Vagina (tissue), 2 donors: ENCODE measurements around the gene PAPOLB. TPM values are rescaled to one million over a fixed set of nuclear protein-coding genes. Genes with fewer than 3 reads are reported as not detected.

ENCODE experiments used
- DNase-seq, 2 donors: peaks; one replicate each; pipeline ENCODE4 v3.0.0-alpha.2; 2017; ENCODE audit errors: extremely low spot score in 2 of 2
- H3K27ac ChIP-seq: fragments of 200-600 bp; sonication (generic); one replicate; pipeline ENCODE4 v1.5.1; 2019
- H3K27me3 ChIP-seq: fragments of 200-600 bp; sonication (generic); one replicate; pipeline ENCODE4 v1.5.1; 2019
- H3K36me3 ChIP-seq, 2 donors: fragments of 200-600 bp; sonication (generic); one replicate each; pipeline ENCODE4 v1.5.1; 2017 to 2019
- H3K4me1 ChIP-seq: fragments of 200-600 bp; sonication (generic); one replicate; pipeline ENCODE4 v1.5.1; 2019
- H3K4me3 ChIP-seq, 2 donors: fragments of 200-600 bp; sonication (generic); 1 replicate in 1 of 2; 2 replicates in 1 of 2; pipeline ENCODE4 v1.5.1; 2016 to 2019
- H3K9me3 ChIP-seq: fragments of 200-600 bp; sonication (generic); one replicate; pipeline ENCODE4 v1.5.1; 2019
- POLR2A ChIP-seq, 2 donors: fragments of 450-650 bp; IDR thresholded peaks; one replicate each; pipeline ENCODE4 v1.6.1; 2017; ENCODE audit warnings: antibody characterized with exemption in 2 of 2, mild to moderate bottlenecking in 2 of 2, moderate library complexity in 2 of 2
- POLR2AphosphoS5 ChIP-seq, 2 donors: sonication (generic); formaldehyde crosslinking; IDR thresholded peaks; one replicate each; pipeline ENCODE4 v1.9.0; 2017; ENCODE audit warnings: antibody characterized with exemption in 2 of 2, mild to moderate bottlenecking in 2 of 2, low read depth in 1 of 2; ENCODE audit not compliant: insufficient read depth in 1 of 2
- intact Hi-C: fragments of 100-400 bp; cut with DNase I; formaldehyde crosslinking; loops from one replicate; pipeline ENCODE4 v1.15.1; 2023
- total RNA-seq: library from RNA; depleted of rRNA; stranded (reverse); fragments of >200 nt; gene quantifications from one replicate; pipeline ENCODE4 v1.2.3, GENCODE V29; 2016
- TF ChIP-seq, protein P1 (sequence below), 3 experiments: fragments of 450-650 bp in 2 of 3; fragments of 200-600 bp in 1 of 3; sonication (generic) in 1 of 3; IDR thresholded peaks; one replicate each; pipeline ENCODE4 v1.5.1; 2017 to 2019; ENCODE audit warnings: antibody characterized with exemption in 3 of 3, mild to moderate bottlenecking in 2 of 3, moderate library complexity in 2 of 3

Gene PAPOLB
- total RNA-seq, 1 donor from 2014 or later, result not detected

DNA sequence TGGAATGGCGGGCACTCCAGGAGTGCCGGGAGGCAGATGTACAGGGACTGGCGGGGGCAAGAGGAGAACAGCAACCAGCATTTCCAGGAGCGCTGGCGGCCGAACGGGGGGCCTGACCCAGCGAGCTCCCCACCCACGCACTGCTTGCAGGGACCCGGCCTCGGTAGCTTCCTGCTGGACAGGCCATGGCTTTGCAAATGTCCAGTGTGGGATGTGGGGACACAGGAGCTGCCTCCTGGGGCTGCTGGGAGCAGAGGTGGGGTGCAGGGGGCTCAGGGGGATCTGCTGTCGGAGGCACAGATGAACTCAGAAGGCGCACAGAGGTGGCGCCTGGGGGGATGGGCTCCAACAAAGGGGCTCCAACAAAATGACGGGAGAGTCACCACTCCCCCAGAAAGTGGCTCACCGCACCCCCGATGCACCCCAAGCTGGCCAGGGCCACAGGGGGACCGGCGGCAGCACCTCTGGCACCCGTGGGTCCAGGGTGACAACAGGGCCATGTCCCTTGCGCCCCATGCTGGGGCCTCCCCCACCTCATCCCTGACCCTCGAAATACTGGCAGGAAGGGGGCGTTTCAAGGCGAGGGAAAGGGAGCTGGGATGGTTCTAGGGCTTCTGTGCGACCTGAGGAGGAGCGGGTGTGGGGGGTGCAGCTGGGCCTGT, 45.3 kb downstream of the PAPOLB start:
- H3K27ac ChIP-seq, result no peak overlapping the region
- TF ChIP-seq, protein P1, sequence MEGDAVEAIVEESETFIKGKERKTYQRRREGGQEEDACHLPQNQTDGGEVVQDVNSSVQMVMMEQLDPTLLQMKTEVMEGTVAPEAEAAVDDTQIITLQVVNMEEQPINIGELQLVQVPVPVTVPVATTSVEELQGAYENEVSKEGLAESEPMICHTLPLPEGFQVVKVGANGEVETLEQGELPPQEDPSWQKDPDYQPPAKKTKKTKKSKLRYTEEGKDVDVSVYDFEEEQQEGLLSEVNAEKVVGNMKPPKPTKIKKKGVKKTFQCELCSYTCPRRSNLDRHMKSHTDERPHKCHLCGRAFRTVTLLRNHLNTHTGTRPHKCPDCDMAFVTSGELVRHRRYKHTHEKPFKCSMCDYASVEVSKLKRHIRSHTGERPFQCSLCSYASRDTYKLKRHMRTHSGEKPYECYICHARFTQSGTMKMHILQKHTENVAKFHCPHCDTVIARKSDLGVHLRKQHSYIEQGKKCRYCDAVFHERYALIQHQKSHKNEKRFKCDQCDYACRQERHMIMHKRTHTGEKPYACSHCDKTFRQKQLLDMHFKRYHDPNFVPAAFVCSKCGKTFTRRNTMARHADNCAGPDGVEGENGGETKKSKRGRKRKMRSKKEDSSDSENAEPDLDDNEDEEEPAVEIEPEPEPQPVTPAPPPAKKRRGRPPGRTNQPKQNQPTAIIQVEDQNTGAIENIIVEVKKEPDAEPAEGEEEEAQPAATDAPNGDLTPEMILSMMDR (IDR thresholded peaks at IDR 0.05), result no peak
- TF ChIP-seq POLR2A (IDR thresholded peaks at IDR 0.05) (no peak), POLR2AphosphoS5 (IDR thresholded peaks at IDR 0.05; ENCODE audit: insufficient read depth in 1 of 2, low read depth in 1 of 2) (no peak)
- H3K27me3 ChIP-seq, result no peaks in the 10 kb centered on the region
- H3K4me3 ChIP-seq, result no peak overlapping the region
- DNase-seq, result no peak
- no peaks in the 10 kb centered on the region for H3K9me3 ChIP-seq
- peaks cover 9% of the 10 kb centered on the region for H3K4me1 ChIP-seq
- intact Hi-C loops, result no loop called here
- no peaks in the 10 kb centered on the region for H3K36me3 ChIP-seq

DNA sequence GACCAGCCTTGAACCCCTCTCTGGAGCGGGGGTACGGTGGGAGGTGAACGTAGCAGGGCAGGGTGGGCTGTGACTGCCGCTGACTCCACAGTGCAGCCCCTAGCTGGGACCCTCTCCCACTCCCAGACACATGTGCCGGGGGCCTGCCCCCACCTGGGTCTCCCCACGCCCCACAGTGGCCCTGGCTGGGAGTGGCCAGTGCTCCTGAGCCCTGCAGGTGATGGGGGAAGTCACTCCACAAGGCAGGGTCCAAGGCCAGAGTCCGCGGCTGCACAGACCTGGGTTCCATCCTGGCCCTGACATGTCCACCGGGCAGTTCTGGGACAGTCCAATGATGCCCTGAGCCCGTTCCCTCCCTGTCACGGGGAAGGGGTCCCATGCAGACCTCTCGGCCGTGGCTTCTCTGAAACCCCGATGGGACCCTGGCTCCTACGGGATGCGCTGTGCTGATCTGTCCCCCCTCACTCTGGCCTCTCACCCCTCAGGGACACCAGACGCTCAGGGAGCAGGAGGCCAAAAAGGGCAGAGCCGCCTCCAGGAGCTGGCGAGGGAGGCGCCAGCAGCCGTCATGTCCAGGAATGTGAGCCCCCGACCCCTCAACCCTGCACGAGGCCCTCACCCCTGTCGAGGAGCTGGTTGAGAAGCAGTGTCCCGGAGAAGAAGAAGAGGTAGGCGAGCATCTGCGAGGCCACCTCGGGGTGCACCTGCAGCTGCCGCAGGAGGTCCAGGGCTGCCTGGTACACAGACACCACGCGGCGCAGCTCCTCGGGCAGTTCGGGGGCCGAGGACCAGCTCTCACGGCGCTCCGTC, 46.0 kb downstream of the PAPOLB start:
- Histone ChIP-seq H3K36me3 (no peaks in the 10 kb centered on the region), H3K4me1 (peaks cover 9% of the 10 kb centered on the region), H3K27me3 (no peaks in the 10 kb centered on the region), H3K9me3 (no peaks in the 10 kb centered on the region), H3K27ac (no peak overlapping the region), H3K4me3 (no peak overlapping the region)
- DNase-seq, result no peak
- TF ChIP-seq, protein P1 (IDR thresholded peaks at IDR 0.05), result no peak
- TF ChIP-seq POLR2AphosphoS5 (IDR thresholded peaks at IDR 0.05; ENCODE audit: insufficient read depth in 1 of 2, low read depth in 1 of 2), result no peak
- no peak for TF ChIP-seq POLR2A (IDR thresholded peaks at IDR 0.05)
- intact Hi-C loops, result no loop called here

DNA sequence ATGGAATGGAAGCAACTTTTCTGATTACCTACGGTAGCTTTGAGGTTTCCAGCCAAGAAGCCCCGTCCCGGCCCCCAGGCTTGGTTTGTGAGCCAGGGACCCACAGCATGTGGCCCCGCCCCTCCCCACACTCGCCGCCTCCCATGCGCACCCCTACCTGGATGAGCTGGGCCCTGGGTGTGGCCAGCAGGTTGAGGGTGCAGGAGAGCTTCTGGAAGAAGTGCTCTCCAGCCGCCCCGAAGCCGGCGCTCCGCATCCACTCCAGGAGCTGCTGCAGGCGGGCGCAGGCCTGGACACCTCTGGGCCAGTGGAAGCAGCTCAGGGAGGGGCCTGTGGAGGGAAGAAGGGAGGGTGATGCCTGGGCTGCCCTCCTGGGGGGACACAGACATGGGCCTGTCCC, 46.7 kb downstream of the PAPOLB start:
- H3K4me1 ChIP-seq, result peaks cover 9% of the 10 kb centered on the region
- H3K27me3 ChIP-seq, result no peaks in the 10 kb centered on the region
- TF ChIP-seq POLR2AphosphoS5 (IDR thresholded peaks at IDR 0.05; ENCODE audit: insufficient read depth in 1 of 2, low read depth in 1 of 2) (no peak), POLR2A (IDR thresholded peaks at IDR 0.05) (no peak)
- TF ChIP-seq, protein P1 (IDR thresholded peaks at IDR 0.05), result no peak
- no peaks in the 10 kb centered on the region for H3K36me3 ChIP-seq
- no peak overlapping the region for H3K27ac ChIP-seq
- DNase-seq, result no peak
- no peak overlapping the region for H3K4me3 ChIP-seq
- intact Hi-C loops, result no loop called here
- H3K9me3 ChIP-seq, result no peaks in the 10 kb centered on the region

DNA sequence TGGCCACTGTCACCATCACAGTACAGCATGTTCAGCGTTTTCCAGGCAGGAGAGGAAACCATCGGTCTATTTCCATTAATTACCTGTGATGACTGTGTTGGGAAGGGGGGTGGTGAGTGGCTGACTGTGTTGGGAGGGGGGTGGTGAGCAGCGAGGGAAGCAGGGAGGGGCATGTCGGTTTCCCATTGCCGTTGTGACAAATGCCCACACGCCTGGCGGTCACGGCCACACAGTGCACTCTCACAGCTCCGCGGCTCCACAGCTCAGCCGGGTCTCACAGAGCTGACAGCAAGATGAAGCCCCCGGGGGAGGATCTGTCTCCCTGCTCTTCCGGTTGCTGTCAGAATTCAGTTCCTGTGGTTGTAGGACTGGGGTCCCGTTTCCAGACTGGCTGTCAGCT, 47.4 kb downstream of the PAPOLB start:
- TF ChIP-seq POLR2AphosphoS5 (IDR thresholded peaks at IDR 0.05; ENCODE audit: insufficient read depth in 1 of 2, low read depth in 1 of 2), result no peak
- TF ChIP-seq, protein P1 (IDR thresholded peaks at IDR 0.05), result no peak
- no peak for TF ChIP-seq POLR2A (IDR thresholded peaks at IDR 0.05)

DNA sequence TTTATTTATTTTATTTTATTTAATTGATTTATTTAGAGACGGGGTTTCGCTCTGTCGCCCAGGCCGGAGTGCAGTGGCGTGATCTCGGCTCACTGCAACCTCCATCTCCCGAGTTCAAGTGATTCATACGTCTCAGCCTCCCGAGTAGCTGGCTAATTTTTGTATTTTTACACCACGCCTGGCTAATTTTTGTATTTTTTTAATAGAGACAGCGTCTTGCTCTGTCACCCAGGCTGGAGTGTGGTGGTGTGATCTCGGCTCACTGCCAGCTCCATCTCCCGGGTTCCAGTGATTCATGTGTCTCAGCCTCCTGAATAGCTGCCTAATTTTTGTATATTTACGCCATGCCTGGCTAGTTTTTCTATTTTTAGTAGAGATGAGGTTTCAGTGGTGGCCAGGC, 52.2 kb downstream of the PAPOLB start:
- Histone ChIP-seq H3K27me3 (no peaks in the 10 kb centered on the region), H3K9me3 (no peaks in the 10 kb centered on the region), H3K4me1 (no peaks in the 10 kb centered on the region), H3K36me3 (no peaks in the 10 kb centered on the region), H3K27ac (no peak overlapping the region), H3K4me3 (no peak overlapping the region)
- TF ChIP-seq, protein P1 (IDR thresholded peaks at IDR 0.05), result no peak
- TF ChIP-seq POLR2A (IDR thresholded peaks at IDR 0.05), result no peak
- no peak for DNase-seq
- intact Hi-C loops, result no loop called here

More for the DNA sequence above, 47.4 kb downstream of the PAPOLB start:
- H3K36me3 ChIP-seq, result no peaks in the 10 kb centered on the region
- no peak for DNase-seq
- no peak overlapping the region for H3K4me3 ChIP-seq
- H3K27ac ChIP-seq, result no peak overlapping the region
- H3K9me3 ChIP-seq, result no peaks in the 10 kb centered on the region
- H3K4me1 ChIP-seq, result peaks cover 9% of the 10 kb centered on the region
- H3K27me3 ChIP-seq, result no peaks in the 10 kb centered on the region
- intact Hi-C loops, result no loop called here
